Measurements from ENCODE around the gene NRG3.

Gene NRG3

GRCh38 chr10:82477776-82478175 is 602.8 kb downstream of the NRG3 start:
- Histone ChIP-seq H3K4me1 (ENCODE audit: control insufficient read depth, insufficient read depth, low read length, poor library complexity, severe bottlenecking) (no peaks in the 10 kb centered on the region), H3K27ac (ENCODE audit: insufficient read depth, low read length, poor library complexity, severe bottlenecking) (no peak overlapping the region), H3K4me3 (ENCODE audit: insufficient read depth, low read depth, low read length, poor library complexity, severe bottlenecking) (no peak overlapping the region), H3K9me3 (ENCODE audit: control insufficient read depth, low read length) (no peaks in the 10 kb centered on the region), H3K36me3 (ENCODE audit: control insufficient read depth, insufficient read depth, low read length) (no peaks in the 10 kb centered on the region), H3K27me3 (replicated peaks; ENCODE audit: control insufficient read depth, insufficient read depth, low read length, poor library complexity, severe bottlenecking) (no peaks in the 10 kb centered on the region)
- DNase-seq, result no peak

- H3K27me3 ChIP-seq (replicated peaks; ENCODE audit: control insufficient read depth, insufficient read depth, low read length, poor library complexity, severe bottlenecking), result no peaks in the 10 kb centered on the region
Observed at GRCh38 chr10:82492647-82493046, 617.7 kb downstream of the NRG3 start.

DNA sequence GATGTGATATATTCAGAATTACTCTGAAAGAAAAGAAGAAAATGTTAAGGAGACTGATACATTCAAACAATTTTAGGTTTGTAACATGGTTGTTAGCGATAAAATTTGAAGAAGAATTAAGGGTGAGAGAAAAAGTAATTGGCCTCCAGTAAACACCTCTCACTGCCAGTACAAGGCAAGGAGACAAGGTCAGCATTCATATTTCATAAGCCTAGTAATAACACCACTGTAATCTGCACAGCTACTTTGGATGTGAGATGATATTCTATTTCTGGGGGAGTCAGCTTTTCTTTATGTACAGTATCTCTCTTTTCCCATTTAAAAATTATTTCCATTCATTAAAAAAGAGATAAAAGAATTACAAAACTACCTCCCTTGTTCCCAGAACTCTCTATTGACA is 621.1 kb downstream of the NRG3 start:
- DNase-seq, result no peak
- Histone ChIP-seq H3K4me1 (ENCODE audit: control insufficient read depth, insufficient read depth, low read length, poor library complexity, severe bottlenecking) (no peaks in the 10 kb centered on the region), H3K27ac (ENCODE audit: insufficient read depth, low read length, poor library complexity, severe bottlenecking) (no peak overlapping the region), H3K27me3 (replicated peaks; ENCODE audit: control insufficient read depth, insufficient read depth, low read length, poor library complexity, severe bottlenecking) (no peaks in the 10 kb centered on the region), H3K36me3 (ENCODE audit: control insufficient read depth, insufficient read depth, low read length) (no peaks in the 10 kb centered on the region), H3K9me3 (ENCODE audit: control insufficient read depth, low read length) (no peaks in the 10 kb centered on the region), H3K4me3 (ENCODE audit: insufficient read depth, low read depth, low read length, poor library complexity, severe bottlenecking) (no peak overlapping the region)

More at GRCh38 chr10:82492647-82493046, 617.7 kb downstream of the NRG3 start:
- H3K4me3 ChIP-seq (ENCODE audit: insufficient read depth, low read depth, low read length, poor library complexity, severe bottlenecking), result no peak overlapping the region
- no peaks in the 10 kb centered on the region for H3K36me3 ChIP-seq (ENCODE audit: control insufficient read depth, insufficient read depth, low read length)
- H3K27ac ChIP-seq (ENCODE audit: insufficient read depth, low read length, poor library complexity, severe bottlenecking), result no peak overlapping the region
- H3K4me1 ChIP-seq (ENCODE audit: control insufficient read depth, insufficient read depth, low read length, poor library complexity, severe bottlenecking), result no peaks in the 10 kb centered on the region
- no peak for DNase-seq
- H3K9me3 ChIP-seq (ENCODE audit: control insufficient read depth, low read length), result no peaks in the 10 kb centered on the region

- H3K27ac ChIP-seq (ENCODE audit: insufficient read depth, low read length, poor library complexity, severe bottlenecking), result no peak overlapping the region
- DNase-seq, result no peak
Observed at GRCh38 chr10:82497439-82497838, 622.4 kb downstream of the NRG3 start.

GRCh38 chr10:82498976-82499375 is 624.0 kb downstream of the NRG3 start:
- Histone ChIP-seq H3K9me3 (ENCODE audit: control insufficient read depth, low read length) (no peaks in the 10 kb centered on the region), H3K27ac (ENCODE audit: insufficient read depth, low read length, poor library complexity, severe bottlenecking) (no peak overlapping the region), H3K4me3 (ENCODE audit: insufficient read depth, low read depth, low read length, poor library complexity, severe bottlenecking) (no peak overlapping the region), H3K4me1 (ENCODE audit: control insufficient read depth, insufficient read depth, low read length, poor library complexity, severe bottlenecking) (no peaks in the 10 kb centered on the region), H3K36me3 (ENCODE audit: control insufficient read depth, insufficient read depth, low read length) (no peaks in the 10 kb centered on the region), H3K27me3 (replicated peaks; ENCODE audit: control insufficient read depth, insufficient read depth, low read length, poor library complexity, severe bottlenecking) (no peaks in the 10 kb centered on the region)
- DNase-seq, result no peak

More at GRCh38 chr10:82497439-82497838, 622.4 kb downstream of the NRG3 start:
- Histone ChIP-seq H3K9me3 (ENCODE audit: control insufficient read depth, low read length) (no peaks in the 10 kb centered on the region), H3K4me1 (ENCODE audit: control insufficient read depth, insufficient read depth, low read length, poor library complexity, severe bottlenecking) (no peaks in the 10 kb centered on the region), H3K4me3 (ENCODE audit: insufficient read depth, low read depth, low read length, poor library complexity, severe bottlenecking) (no peak overlapping the region), H3K27me3 (replicated peaks; ENCODE audit: control insufficient read depth, insufficient read depth, low read length, poor library complexity, severe bottlenecking) (no peaks in the 10 kb centered on the region), H3K36me3 (ENCODE audit: control insufficient read depth, insufficient read depth, low read length) (no peaks in the 10 kb centered on the region)

GRCh38 chr10:82505009-82505408 is 630.0 kb downstream of the NRG3 start:
- Histone ChIP-seq H3K4me1 (ENCODE audit: control insufficient read depth, insufficient read depth, low read length, poor library complexity, severe bottlenecking) (no peaks in the 10 kb centered on the region), H3K4me3 (ENCODE audit: insufficient read depth, low read depth, low read length, poor library complexity, severe bottlenecking) (no peak overlapping the region), H3K27me3 (replicated peaks; ENCODE audit: control insufficient read depth, insufficient read depth, low read length, poor library complexity, severe bottlenecking) (no peaks in the 10 kb centered on the region), H3K9me3 (ENCODE audit: control insufficient read depth, low read length) (no peaks in the 10 kb centered on the region), H3K36me3 (ENCODE audit: control insufficient read depth, insufficient read depth, low read length) (no peaks in the 10 kb centered on the region), H3K27ac (ENCODE audit: insufficient read depth, low read length, poor library complexity, severe bottlenecking) (no peak overlapping the region)
- no peak for DNase-seq

GRCh38 chr10:82506680-82507376 is 631.8 kb downstream of the NRG3 start:
- no peak for DNase-seq
- no peaks in the 10 kb centered on the region for H3K27me3 ChIP-seq (replicated peaks; ENCODE audit: control insufficient read depth, insufficient read depth, low read length, poor library complexity, severe bottlenecking)
- H3K4me1 ChIP-seq (ENCODE audit: control insufficient read depth, insufficient read depth, low read length, poor library complexity, severe bottlenecking), result no peaks in the 10 kb centered on the region
- no peaks in the 10 kb centered on the region for H3K9me3 ChIP-seq (ENCODE audit: control insufficient read depth, low read length)
- no peak overlapping the region for H3K4me3 ChIP-seq (ENCODE audit: insufficient read depth, low read depth, low read length, poor library complexity, severe bottlenecking)
- no peak overlapping the region for H3K27ac ChIP-seq (ENCODE audit: insufficient read depth, low read length, poor library complexity, severe bottlenecking)
- H3K36me3 ChIP-seq (ENCODE audit: control insufficient read depth, insufficient read depth, low read length), result no peaks in the 10 kb centered on the region

DNA sequence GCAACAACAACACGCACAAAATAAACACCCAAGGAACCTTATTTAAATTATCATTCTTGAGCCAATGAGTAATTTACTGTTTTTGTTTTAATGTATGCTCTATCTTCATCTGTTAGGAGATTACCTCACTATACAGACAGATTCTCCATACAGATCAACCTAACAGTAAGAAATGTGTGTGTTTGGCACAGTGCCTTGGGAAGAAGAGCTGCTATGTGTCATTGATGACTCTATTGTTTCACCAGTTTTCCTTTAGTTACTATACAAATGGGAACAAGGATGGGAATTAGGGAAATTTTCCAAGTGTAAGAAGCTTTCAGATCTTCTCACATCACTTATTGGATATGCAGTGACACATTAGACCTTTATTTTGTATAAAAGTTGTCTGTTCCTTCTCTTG is 640.3 kb downstream of the NRG3 start:
- Histone ChIP-seq H3K27me3 (replicated peaks; ENCODE audit: control insufficient read depth, insufficient read depth, low read length, poor library complexity, severe bottlenecking) (no peaks in the 10 kb centered on the region), H3K4me1 (ENCODE audit: control insufficient read depth, insufficient read depth, low read length, poor library complexity, severe bottlenecking) (no peaks in the 10 kb centered on the region), H3K27ac (ENCODE audit: insufficient read depth, low read length, poor library complexity, severe bottlenecking) (no peak overlapping the region), H3K9me3 (ENCODE audit: control insufficient read depth, low read length) (no peaks in the 10 kb centered on the region), H3K4me3 (ENCODE audit: insufficient read depth, low read depth, low read length, poor library complexity, severe bottlenecking) (no peak overlapping the region), H3K36me3 (ENCODE audit: control insufficient read depth, insufficient read depth, low read length) (no peaks in the 10 kb centered on the region)
- no peak for DNase-seq

DNA sequence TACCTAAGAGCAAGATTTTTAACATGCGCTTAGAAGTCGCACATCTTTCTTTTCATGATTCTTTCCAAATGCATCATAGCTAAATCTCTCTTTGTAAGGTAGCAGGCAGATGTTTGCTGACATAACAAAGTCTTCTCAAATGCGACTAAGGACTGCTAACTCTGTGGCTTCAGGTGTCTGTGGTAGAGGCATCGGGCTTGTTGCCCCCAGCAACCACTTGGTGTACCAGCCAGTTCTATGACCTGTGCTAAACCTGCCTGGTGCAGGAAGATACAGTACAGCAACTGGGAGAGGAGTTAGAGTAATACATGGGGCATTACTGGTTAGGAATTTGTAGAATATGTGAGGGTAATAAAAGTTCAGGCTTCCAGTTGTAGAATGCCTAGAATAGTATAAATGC is 654.1 kb downstream of the NRG3 start:
- no peak for DNase-seq

GRCh38 chr10:82535457-82535856 is 660.5 kb downstream of the NRG3 start:
- Histone ChIP-seq H3K27ac (ENCODE audit: insufficient read depth, low read length, poor library complexity, severe bottlenecking) (no peak overlapping the region), H3K4me1 (ENCODE audit: control insufficient read depth, insufficient read depth, low read length, poor library complexity, severe bottlenecking) (no peaks in the 10 kb centered on the region), H3K36me3 (ENCODE audit: control insufficient read depth, insufficient read depth, low read length) (no peaks in the 10 kb centered on the region), H3K4me3 (ENCODE audit: insufficient read depth, low read depth, low read length, poor library complexity, severe bottlenecking) (no peak overlapping the region), H3K27me3 (replicated peaks; ENCODE audit: control insufficient read depth, insufficient read depth, low read length, poor library complexity, severe bottlenecking) (no peaks in the 10 kb centered on the region), H3K9me3 (ENCODE audit: control insufficient read depth, low read length) (no peaks in the 10 kb centered on the region)
- DNase-seq, result no peak

More for the DNA sequence above, 654.1 kb downstream of the NRG3 start:
- Histone ChIP-seq H3K27ac (ENCODE audit: insufficient read depth, low read length, poor library complexity, severe bottlenecking) (no peak overlapping the region), H3K4me1 (ENCODE audit: control insufficient read depth, insufficient read depth, low read length, poor library complexity, severe bottlenecking) (no peaks in the 10 kb centered on the region), H3K9me3 (ENCODE audit: control insufficient read depth, low read length) (no peaks in the 10 kb centered on the region), H3K27me3 (replicated peaks; ENCODE audit: control insufficient read depth, insufficient read depth, low read length, poor library complexity, severe bottlenecking) (no peaks in the 10 kb centered on the region), H3K36me3 (ENCODE audit: control insufficient read depth, insufficient read depth, low read length) (no peaks in the 10 kb centered on the region), H3K4me3 (ENCODE audit: insufficient read depth, low read depth, low read length, poor library complexity, severe bottlenecking) (no peak overlapping the region)
